ENCODE measurements around the gene GET4.
"Not testable (repeated sequence)": the region's sequence is repeated elsewhere in the genome, so short reads cannot be mapped to it uniquely, and the experiment has no call there.

GRCh38 chr7:847728-848127, 28.6 kb upstream of the GET4 start:
- not testable (repeated sequence) for TF ChIP-seq MAX (IDR thresholded peaks at IDR 0.05; ENCODE audit: low read depth); POLR2AphosphoS5 (IDR thresholded peaks at IDR 0.05; ENCODE audit: low read depth, low read length); CTCF (IDR thresholded peaks at IDR 0.05); RAD21 (IDR thresholded peaks at IDR 0.05; ENCODE audit: low read length); YY1 (IDR thresholded peaks at IDR 0.05; ENCODE audit: low read depth); SIN3A (IDR thresholded peaks at IDR 0.05; ENCODE audit: borderline replicate concordance, low read depth, low read length); USF2 (IDR thresholded peaks at IDR 0.05; ENCODE audit: borderline replicate concordance, low read depth, low read length); GATA2 (CRISPR knock-in tag; IDR thresholded peaks at IDR 0.05); FOXM1 (IDR thresholded peaks at IDR 0.05; ENCODE audit: low read depth); TCF12 (IDR thresholded peaks at IDR 0.05)
- TF ChIP-seq, protein P1, sequence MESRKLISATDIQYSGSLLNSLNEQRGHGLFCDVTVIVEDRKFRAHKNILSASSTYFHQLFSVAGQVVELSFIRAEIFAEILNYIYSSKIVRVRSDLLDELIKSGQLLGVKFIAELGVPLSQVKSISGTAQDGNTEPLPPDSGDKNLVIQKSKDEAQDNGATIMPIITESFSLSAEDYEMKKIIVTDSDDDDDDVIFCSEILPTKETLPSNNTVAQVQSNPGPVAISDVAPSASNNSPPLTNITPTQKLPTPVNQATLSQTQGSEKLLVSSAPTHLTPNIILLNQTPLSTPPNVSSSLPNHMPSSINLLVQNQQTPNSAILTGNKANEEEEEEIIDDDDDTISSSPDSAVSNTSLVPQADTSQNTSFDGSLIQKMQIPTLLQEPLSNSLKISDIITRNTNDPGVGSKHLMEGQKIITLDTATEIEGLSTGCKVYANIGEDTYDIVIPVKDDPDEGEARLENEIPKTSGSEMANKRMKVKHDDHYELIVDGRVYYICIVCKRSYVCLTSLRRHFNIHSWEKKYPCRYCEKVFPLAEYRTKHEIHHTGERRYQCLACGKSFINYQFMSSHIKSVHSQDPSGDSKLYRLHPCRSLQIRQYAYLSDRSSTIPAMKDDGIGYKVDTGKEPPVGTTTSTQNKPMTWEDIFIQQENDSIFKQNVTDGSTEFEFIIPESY (IDR thresholded peaks at IDR 0.05; ENCODE audit: borderline replicate concordance, low read depth) = not testable (repeated sequence)
